Testis (tissue), 3 donors: ENCODE results near the gene ADRM1. TPM values are rescaled to one million over a fixed set of nuclear protein-coding genes. Genes with fewer than 3 reads are reported as not detected.

Experiments used
- DNase-seq: peaks from one replicate; pipeline ENCODE4 v3.0.0-alpha.2; 2019
- H3K27ac ChIP-seq, 2 donors: fragments of 200-600 bp; sonication (generic); one replicate each; pipeline ENCODE4 v1.5.1; 2019
- H3K27me3 ChIP-seq: fragments of 200-600 bp; sonication (generic); one replicate; pipeline ENCODE4 v1.5.1; 2019
- H3K36me3 ChIP-seq: fragments of 200-600 bp; sonication (generic); one replicate; pipeline ENCODE4 v1.5.1; 2017; ENCODE audit warnings: low read depth; ENCODE audit errors: missing control alignments
- H3K4me1 ChIP-seq: fragments of 200-600 bp; sonication (generic); one replicate; pipeline ENCODE4 v1.5.1; 2019
- H3K4me3 ChIP-seq, 2 donors: fragments of 200-600 bp; sonication (generic); one replicate each; pipeline ENCODE4 v1.5.1; 2017 to 2019
- H3K9me3 ChIP-seq: fragments of 200-600 bp; sonication (generic); one replicate; pipeline ENCODE4 v1.5.1; 2017
- POLR2A ChIP-seq: fragments of 450-650 bp; IDR thresholded peaks from one replicate; pipeline ENCODE4 v1.6.1; 2017; ENCODE audit warnings: antibody characterized with exemption, mild to moderate bottlenecking, moderate library complexity
- WGBS, 2 donors: methylation state at CpG; one replicate each; pipeline ENCODE4 v1.1.5; 2018; 5-methylcytosine and 5-hydroxymethylcytosine counted together
- intact Hi-C: fragments of 100-400 bp; cut with DNase I; formaldehyde crosslinking; loops from one replicate; pipeline ENCODE4 v1.15.1; 2023; ENCODE audit warnings: low total_unique reads
- polyA plus RNA-seq: library from polyadenylated mRNA; stranded (reverse); fragments of 350-450 nt; fragmentation: Illumina TruSeq; extraction: RNeasy Lipid Tissue Mini Kit (QIAGEN cat#74804); gene quantifications from one replicate; pipeline ENCODE4 v1.2.3, GENCODE V29; 2014; ENCODE audit warnings: low read depth, low replicate concordance; ENCODE audit not compliant: insufficient read depth
- total RNA-seq, 2 donors: library from RNA; depleted of rRNA; stranded (reverse); fragments of >200 nt; gene quantifications; one replicate each; pipeline ENCODE4 v1.2.3, GENCODE V29; 2016
- TF ChIP-seq, protein P1 (sequence below), 3 experiments: fragments of 450-650 bp in 2 of 3; fragments of 200-600 bp in 1 of 3; sonication (generic) in 1 of 3; IDR thresholded peaks; one replicate each; pipeline ENCODE4 v1.5.1; 2016 to 2019; ENCODE audit warnings: antibody characterized with exemption in 3 of 3, mild to moderate bottlenecking in 2 of 3, moderate library complexity in 1 of 3

ADRM1 gene
- total and polyA plus RNA-seq, 3 donors from 2014 or later: 191 to 286 (median 283) TPM

- H3K36me3 ChIP-seq: no peaks in the 10 kb centered on the region
- TF ChIP-seq, protein P1, sequence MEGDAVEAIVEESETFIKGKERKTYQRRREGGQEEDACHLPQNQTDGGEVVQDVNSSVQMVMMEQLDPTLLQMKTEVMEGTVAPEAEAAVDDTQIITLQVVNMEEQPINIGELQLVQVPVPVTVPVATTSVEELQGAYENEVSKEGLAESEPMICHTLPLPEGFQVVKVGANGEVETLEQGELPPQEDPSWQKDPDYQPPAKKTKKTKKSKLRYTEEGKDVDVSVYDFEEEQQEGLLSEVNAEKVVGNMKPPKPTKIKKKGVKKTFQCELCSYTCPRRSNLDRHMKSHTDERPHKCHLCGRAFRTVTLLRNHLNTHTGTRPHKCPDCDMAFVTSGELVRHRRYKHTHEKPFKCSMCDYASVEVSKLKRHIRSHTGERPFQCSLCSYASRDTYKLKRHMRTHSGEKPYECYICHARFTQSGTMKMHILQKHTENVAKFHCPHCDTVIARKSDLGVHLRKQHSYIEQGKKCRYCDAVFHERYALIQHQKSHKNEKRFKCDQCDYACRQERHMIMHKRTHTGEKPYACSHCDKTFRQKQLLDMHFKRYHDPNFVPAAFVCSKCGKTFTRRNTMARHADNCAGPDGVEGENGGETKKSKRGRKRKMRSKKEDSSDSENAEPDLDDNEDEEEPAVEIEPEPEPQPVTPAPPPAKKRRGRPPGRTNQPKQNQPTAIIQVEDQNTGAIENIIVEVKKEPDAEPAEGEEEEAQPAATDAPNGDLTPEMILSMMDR (IDR thresholded peaks at IDR 0.05): no peak
- TF ChIP-seq POLR2A: no peak
- 89 to 100% methylated on average over 1 to 15 of the region's 16 CpGs for WGBS, 2 donors
Measured at GRCh38 chr20:62332421-62332820, 29.6 kb downstream of the ADRM1 start.

GRCh38 chr20:62332989-62333819 lies 30.4 kb downstream of the ADRM1 start:
- no peaks in the 10 kb centered on the region for H3K27me3 ChIP-seq
- H3K27ac ChIP-seq: no peak overlapping the region
- no peak for DNase-seq
- no peaks in the 10 kb centered on the region for H3K9me3 ChIP-seq
- H3K4me3 ChIP-seq: no peak overlapping the region
- H3K36me3 ChIP-seq: no peaks in the 10 kb centered on the region
- 87 to 94% methylated on average over 16 to 34 of the region's 34 CpGs for WGBS, 2 donors
- intact Hi-C loops: no loop called here
- TF ChIP-seq, protein P1 (IDR thresholded peaks at IDR 0.05): no peak
- no peak for TF ChIP-seq POLR2A
- no peaks in the 10 kb centered on the region for H3K4me1 ChIP-seq

More at GRCh38 chr20:62332421-62332820, 29.6 kb downstream of the ADRM1 start:
- Histone ChIP-seq H3K27ac (no peak overlapping the region), H3K27me3 (no peaks in the 10 kb centered on the region), H3K4me1 (no peaks in the 10 kb centered on the region), H3K4me3 (no peak overlapping the region), H3K9me3 (no peaks in the 10 kb centered on the region)
- intact Hi-C loops: no loop called here
- DNase-seq: no peak

- TF ChIP-seq, protein P1 (IDR thresholded peaks at IDR 0.05): no peak
- no peak for TF ChIP-seq POLR2A
- H3K27ac ChIP-seq: no peak overlapping the region
- DNase-seq: no peak
- WGBS, 2 donors: 79 to 83% methylated on average over 10 to 28 of the region's 37 CpGs
- no peaks in the 10 kb centered on the region for H3K36me3 ChIP-seq
- H3K4me1 ChIP-seq: no peaks in the 10 kb centered on the region
- H3K27me3 ChIP-seq: no peaks in the 10 kb centered on the region
- intact Hi-C loops: no loop called here
- H3K9me3 ChIP-seq: no peaks in the 10 kb centered on the region
- H3K4me3 ChIP-seq: no peak overlapping the region
Measured at GRCh38 chr20:62333820-62334595, 31.2 kb downstream of the ADRM1 start.

GRCh38 chr20:62334881-62335280 lies 32.1 kb downstream of the ADRM1 start:
- no peak overlapping the region for H3K27ac ChIP-seq
- no peaks in the 10 kb centered on the region for H3K9me3 ChIP-seq
- H3K4me3 ChIP-seq: no peak overlapping the region
- 79 to 94% methylated on average over 4 to 13 of the region's 13 CpGs for WGBS, 2 donors
- intact Hi-C loops: no loop called here
- peaks cover 2% of the 10 kb centered on the region for H3K4me1 ChIP-seq
- no peaks in the 10 kb centered on the region for H3K27me3 ChIP-seq
- no peaks in the 10 kb centered on the region for H3K36me3 ChIP-seq
- TF ChIP-seq POLR2A: no peak
- TF ChIP-seq, protein P1 (IDR thresholded peaks at IDR 0.05): no peak
- DNase-seq: no peak
